GM21528 (cell line): ENCODE data around the gene C2CD4A.
"Not testable (repeated sequence)": the region's sequence is repeated elsewhere in the genome, so short reads cannot be mapped to it uniquely, and the experiment has no call there.

Experiments
- ATAC-seq: cut with Tn5 transposase; IDR thresholded peaks from one replicate; pipeline ENCODE4 v1.9.1; 2021; ENCODE audit warnings: mild to moderate bottlenecking, moderate library complexity; ENCODE audit not compliant: unreplicated experiment, low FRiP score

C2CD4A gene, protein sequence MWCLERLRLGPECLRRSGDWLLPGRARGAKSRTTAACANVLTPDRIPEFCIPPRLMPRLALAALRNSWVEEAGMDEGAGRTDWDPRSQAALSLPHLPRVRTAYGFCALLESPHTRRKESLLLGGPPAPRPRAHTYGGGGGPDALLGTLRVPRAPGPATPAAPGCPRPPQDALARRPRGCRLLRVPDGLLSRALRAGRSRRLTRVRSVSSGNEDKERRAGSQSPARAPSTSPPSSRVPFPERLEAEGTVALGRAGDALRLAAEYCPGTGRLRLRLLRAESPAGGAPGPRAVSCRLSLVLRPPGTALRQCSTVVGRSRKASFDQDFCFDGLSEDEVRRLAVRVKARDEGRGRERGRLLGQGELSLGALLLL

DNA sequence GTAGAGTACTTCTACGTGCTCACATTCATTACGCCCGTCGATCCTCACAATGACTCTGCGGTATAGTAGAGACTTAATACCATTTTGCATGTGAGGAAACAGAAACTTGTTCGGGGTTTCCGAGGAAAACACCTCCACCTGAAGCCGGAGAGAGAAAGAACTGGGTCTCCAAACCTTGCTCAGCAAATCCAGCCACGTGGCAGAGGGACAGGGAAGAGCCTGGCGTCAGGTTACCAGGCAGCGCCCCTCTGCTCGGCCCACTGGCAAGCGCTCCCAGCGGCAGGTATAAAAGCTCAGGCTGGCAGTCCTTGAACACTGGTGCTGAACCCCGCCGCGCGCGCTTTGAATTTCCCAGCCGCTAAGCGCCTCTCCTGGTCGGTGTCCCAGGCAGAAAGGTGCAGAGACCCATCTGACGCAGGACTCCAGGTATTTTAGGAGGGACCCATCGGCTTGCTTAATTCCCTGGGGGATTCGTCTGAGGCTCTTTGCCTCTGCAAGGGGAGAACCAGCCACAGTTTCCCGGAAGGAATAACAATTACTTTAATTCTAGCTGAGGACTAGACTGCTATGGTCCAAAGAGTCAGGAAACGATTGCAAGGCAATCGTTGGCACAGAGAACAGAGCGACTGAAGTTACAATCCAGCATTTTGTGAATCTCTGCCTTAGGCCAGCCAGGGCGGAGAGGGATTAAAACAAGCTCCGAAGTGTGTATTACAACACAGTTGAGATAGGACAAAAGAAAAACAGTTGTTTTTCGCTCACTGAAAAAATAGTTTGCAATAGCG is at the start of gene C2CD4A:
Gene C2CD4A (plus strand): TSS at position 315 of the 785 bp plus-strand sequence. CDS start 637 bp downstream, outside the sequence.
- ATAC-seq: no peak

DNA sequence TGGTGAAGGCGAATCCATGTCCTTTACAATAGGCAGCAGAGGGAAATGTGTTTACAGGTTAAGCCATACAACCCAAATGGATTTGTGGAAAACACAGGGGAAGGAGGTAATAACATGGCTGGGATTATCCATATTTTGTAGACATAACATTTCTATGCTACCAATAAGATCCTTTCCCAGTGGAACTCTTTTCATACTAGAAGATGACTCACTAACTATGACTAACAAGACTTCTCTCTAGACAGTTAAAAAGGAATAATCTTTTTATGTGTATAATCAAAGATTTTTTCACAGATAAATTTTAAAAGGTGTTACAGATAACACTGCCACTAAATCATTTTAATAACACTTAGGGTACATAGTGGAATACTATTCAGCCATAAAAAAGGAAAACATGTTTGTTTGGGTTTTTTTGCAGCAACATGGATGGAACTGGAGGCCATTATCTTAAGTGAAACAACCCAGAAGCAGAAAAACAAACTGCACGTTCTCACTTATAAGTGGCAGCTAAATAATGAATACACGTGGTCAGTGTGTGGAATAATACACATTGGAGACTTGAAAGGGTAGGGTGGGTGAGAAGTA is 46.1 kb upstream of the C2CD4A start:
- no peak for ATAC-seq

DNA sequence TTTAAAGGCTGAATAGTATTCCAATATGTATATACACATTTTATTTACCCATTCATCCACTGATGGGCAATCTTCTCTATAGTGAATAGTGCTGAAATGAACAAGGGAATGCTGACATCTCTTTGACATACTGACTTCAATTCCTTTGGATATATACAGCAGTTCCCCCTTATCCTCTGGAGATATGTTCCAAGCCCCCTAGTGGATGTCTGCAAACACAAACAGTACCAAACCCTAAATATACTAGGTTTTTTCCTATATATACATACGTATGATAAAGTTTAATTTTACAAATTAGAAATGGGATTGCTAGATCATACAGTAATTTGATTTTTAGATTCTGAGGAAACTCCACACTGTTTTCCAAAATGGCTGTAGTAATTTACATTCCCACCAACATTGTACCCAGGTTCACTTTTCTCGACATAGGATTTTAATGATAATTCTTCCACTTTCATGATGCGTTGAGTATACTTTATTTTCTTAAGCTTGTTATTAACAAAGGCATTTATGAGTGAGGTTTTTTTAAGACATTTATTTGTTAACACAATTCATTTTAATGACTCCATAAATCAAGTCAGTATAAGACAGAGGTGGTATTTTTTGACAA is 44.7 kb upstream of the C2CD4A start:
- ATAC-seq: no peak

DNA sequence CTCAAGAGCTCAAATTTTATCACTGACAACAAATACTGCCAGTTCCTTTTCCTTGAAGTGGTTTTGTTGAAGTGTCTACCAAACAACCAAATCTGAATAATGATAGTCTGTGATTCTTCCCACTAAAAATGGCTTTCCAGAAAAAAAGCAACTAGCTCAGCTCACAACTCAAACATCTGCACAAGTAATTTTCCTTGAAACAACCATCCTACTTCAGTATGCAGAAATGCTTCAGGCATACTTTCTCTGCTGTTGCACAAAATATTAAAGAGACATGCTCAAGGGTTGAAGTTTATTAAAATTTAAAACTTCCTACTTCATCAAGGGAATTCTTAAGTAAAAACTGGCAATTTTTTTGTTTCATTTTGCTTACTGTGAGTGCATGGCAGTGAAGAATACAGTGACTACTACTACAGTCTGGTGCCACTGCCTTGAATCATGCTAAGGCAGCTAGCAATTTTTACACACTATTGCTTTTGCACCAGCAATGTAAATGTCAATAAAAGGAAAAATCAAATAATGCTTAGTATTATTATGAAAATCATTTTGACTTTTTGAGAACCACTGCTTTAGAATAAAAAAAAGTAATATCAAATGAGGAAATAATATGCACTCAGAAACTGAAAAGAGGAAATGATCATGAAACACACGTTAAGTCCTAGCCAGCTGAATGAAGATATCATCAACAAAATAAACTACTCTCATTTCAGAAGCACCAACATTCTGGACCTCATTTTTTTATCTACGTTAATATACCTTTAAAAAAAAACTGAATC is 40.1 kb upstream of the C2CD4A start:
- ATAC-seq: no peak

DNA sequence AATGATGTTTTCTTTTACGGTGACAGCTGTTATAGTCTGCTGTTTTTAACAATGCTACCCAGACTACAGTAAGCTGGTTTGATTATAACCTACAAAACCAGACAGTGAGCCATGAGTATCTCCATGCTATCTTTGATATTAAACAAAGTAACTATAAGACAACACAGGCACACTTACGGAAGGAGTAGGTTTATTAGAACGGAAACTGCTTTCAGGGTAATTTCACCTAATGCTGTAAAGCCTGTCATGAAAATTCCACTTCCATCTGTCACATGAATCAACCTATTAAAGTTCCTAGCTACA is 39.6 kb upstream of the C2CD4A start:
- ATAC-seq: no peak

DNA sequence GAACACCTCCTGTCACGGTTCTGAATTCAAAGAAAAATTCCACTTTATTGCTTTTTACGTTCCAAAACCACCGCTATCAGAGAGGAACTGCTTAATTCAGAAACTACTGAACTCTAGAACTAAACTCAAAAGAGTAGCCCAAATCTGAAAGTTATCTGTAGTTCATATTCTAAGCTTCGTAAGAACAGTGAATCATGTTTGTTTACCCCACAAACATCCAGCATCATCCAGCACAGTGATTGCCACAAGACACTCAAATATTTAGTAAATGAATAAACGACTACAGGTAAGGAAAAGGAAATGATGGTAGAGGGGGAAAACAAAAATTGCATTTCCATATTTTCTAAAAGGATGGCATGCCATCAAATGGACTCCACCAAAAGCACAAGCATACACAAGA is 38.9 kb upstream of the C2CD4A start:
- no peak for ATAC-seq

DNA sequence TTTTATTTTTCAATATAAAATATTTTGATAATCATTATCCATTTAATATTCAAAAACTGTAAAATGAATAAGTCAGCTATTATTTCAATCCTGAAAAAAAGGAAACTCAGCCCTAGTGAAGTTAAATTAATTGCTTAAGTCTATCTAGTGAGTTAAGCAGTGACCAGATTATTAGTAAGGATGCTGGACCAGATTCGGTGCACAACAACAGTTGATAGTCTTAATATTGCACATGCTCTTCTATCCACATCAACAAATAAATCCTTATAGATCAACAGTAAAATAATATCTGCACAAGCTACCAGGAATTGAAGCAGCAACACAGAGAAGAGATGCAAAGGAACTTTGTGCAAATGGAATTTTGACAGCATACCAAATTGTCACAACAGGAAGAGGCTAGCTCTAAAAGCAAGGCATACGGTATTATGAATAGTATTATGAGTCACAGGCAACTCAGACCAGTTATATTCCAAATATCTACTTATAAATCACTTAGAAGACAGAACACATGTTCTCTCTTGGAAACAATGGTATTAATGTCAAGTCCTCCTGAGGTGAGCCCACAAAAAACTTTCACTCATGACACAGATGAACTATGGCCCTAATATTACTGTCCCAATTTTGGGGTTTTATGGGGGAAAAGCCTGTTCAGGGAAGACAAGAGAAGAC is 31.4 kb upstream of the C2CD4A start:
- ATAC-seq: no peak

DNA sequence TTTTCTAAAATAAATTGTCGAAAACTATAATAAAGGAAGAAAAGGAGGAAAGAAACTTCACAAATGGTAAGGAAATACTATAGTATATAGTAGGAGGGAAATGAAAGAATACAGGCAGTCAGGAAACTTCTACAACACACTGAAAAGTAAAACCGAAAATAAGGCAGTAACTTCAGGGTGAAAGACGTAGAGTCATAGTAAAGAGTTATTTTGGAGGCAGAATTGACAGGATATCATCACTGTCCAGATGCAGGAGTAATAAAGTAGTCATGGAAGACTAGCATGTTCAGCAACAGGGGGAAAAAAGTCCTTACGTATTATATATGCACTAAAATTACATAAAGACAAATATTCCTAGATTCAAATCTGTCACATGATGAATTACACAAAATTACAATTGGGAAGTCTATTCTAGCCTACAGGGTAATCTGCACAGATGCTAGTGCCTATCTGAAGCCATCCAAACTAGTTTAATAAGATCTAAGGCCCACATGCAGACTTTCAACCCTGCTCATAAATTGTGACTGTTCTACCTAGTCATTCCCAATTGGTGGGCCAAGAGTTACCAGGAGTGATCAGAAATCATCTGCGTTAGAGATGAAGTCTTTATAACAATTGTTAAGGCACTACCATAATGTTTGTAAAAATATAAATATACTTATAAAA is 20.6 kb upstream of the C2CD4A start:
- peak; percentile 76 for ATAC-seq

DNA sequence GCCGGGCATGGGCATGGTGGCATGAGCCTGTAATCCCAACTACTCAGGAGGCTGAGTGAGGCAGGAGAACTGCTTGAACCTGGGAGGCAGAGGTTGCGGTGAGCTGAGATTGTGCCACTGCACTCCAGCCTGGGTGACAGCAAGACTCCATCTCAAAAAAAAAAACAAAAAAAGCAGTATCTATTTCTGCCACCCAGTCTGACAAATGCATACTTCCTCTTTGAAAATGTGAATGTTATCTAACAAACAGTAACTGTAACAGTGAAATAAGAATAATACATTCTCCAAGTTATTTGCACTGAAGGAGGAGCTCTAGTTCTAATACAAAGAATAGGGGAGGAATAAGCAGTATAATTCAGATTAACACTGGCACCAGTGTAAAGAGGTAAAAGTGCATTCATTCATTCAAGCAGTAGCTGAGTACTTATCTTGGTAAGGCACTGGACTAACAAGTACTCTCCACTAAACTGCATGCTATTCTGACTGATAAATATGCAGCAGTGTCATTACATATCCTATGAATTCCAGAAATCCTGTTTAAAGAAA is 19.4 kb upstream of the C2CD4A start:
- ATAC-seq: no peak

DNA sequence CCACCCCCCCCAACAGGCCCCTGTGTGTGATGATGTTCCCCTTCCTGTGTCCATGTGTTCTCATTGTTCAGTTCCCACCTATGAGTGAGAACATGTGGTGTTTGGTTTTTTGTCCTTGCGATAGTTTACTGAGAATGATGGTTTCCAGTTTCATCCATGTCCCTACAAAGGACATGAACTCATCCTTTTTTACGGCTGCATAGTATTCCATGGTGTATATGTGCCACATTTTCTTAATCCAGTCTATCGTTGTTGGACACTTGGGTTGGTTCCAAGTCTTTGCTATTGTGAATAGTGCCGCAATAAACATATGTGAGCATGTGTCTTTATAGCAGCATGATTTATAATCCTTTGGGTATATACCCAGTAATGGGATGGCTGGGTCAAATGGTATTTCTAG is 18.5 kb upstream of the C2CD4A start:
- ATAC-seq: not testable (repeated sequence)

DNA sequence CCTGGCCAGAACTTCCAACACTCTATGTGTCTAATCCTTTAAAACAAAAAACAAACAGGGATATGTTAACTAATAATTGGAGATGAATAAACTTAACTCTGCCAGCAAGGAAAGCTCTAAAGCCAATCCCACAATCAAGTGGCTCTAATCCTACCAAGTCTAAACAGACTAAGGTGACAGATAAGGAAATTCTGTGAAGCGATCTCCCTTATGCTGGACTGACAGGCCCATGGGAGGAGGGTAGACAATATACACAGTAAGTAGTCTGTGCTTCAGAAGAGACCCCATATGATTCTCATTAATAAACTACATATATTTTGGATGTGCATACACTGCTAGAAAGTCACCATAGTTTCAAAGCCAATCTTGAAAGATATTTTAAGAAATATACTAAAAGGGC is 16.7 kb upstream of the C2CD4A start:
- ATAC-seq: no peak

DNA sequence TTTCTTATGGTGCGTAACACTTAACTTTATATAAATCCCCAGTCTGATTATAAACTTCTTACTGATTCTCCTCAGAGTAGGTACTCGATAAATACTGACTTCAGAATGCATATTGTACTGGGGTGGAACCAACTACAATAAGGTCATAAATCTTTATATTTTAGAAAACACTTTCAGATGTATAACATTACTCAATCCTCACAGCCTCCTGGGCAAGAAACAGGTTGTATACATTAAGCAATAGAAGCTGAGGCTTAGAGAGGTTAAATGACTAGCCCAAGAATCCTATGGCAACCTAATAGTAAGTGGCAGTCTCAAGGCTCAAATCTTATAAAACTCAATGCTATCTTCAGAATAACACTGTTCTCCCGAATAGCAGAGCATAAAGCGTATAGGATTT is 15.6 kb upstream of the C2CD4A start:
- no peak for ATAC-seq

DNA sequence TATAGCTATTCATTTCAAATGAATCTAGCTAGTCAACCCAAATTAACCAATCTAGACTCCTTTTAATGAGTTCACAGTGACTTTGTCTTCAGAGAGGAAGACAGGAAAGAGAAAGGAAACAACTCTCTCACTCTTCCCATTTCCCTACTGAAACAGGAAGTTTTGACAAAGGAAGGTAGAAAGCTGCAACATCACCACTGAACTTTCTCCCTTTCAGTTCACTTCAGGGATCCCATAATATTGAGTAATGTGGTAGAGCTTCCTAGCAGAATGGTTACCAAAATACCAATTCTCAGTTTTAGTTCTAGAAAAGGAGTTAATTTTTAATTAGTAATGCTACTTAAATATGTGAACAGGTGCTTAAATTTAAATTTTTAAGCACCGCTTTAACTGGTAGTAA is 14.1 kb upstream of the C2CD4A start:
- no peak for ATAC-seq

DNA sequence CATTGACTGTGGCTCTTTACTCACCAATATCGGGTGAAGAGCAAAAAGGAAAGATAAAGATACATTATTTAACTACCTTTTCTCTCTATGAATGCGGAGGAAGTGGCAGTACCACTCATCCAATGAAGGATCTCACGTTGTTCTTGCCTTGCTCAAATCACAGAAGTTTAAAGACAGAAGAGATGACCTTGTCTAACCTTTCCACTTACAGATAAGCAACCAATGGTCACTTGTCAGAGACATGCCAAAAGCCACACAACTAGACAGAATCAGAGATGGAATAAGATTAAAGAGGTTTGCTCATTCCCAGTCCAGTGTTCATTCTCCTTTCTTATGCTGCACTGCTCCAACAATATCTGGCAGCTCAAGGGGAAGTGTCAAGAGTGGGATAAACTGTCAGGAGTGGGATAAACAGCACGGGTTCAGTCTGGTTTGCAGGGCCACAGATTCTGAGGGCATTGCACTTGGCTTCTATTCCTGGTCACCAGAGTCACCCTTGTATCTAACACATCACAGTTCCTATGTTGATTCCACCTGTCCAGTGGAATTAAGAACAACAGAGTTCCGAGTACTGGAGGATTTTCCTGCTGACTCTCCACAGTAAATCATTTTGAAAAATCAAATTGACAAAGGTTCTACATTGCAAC is 13.2 kb upstream of the C2CD4A start:
- ATAC-seq: no peak

DNA sequence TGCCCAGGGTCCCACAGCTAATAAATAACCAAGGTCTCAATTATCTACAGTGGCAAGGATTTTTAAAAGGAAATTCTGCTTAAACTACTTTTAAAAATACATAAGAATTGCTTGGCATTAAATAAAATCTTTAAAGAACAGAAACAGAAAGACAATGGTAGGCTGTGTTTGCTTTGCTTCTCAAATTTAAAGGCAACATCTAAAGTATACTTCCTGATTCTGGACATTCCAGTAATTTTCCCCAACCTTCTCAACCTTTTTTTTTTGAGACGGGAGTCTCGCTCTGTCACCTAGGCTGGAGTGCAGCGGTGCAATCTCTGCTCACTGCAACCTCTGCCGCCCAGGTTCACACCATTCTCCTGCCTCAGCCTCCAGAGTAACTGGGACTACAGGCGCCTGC is 11.8 kb upstream of the C2CD4A start:
- no peak for ATAC-seq

DNA sequence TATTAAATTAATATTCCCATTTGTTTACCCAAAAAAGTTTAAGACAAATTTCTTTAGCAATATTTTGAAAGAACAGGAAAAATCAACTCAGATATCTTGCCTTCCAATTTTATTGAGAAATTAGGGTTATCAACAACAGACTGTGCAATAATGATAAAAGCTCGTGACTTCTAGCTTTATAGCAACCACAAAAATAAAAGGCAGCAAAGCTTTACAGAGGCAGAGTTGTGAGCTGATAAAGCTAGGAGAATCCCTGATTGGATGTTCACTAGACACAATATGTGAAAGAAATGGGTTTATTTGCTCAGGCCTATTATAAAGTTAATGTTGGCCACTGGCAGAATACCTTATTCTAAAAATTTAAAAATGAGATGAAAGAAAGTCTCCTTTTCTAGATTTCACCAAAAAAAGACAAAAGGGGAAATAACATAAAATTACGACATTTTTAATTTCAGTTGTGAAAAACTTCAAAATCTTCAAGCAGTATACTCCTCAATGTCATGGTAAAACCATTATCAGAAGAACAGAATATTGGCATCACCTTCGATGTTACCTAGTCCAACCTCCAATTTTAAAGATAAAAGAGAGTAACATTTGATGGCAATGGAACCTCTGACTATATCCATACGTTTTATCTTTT is 9.3 kb upstream of the C2CD4A start:
- no peak for ATAC-seq

DNA sequence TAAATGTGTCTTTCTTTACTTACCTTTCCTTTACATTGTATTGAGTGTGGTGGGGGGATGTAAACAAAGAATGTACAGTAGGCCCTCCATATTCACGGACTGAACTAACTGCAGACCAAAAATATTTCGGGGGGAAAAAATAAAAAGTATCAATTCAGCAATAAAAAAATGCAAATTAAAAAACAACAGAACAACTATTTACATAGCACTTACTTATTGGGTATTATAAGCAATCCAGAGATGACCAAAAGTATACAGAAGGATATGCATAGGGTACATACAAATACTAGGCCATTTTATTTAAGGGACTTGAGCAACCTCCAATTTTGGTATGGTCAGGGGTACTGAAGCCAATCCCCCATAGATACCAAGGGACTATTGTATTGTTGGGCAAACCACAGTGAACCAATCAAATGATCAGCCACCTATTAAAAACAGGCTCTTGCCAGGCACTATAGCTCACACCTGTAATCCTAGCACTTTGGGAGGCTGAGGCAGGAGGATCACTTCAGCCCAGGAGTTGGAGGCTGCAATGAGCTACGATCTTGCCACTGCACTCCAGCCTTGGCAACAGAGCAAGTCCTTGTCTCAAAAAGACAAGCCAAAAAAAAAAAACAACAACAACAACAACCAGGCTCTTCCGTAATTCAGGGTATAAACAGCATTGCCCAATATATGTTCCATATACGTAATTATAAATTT is 8.3 kb upstream of the C2CD4A start:
- ATAC-seq: no peak
